Panc1 (cell line): ENCODE data around the gene CPT1C. TPM values are rescaled to one million over a fixed set of nuclear protein-coding genes. Genes with fewer than 3 reads are reported as not detected.

ENCODE experiments used
- ATAC-seq: fragments of 200-7000 bp; cut with Tn5 transposase; 2 replicates; pipeline ENCODE4 v1.9.1; 2020; ENCODE audit warnings: mild to moderate bottlenecking, moderate library complexity
- BruUV-seq: library from RNA; stranded (reverse); fragments of 400-500 nt; replicated peaks from 2 replicates; lab custom pipeline; 2021; lab: Mats Ljungman, UMichigan
- CTCF ChIA-PET: fragments of 300-600 bp; sonication (Branson Sonifier 250); formaldehyde crosslinking; loops from one replicate; lab custom pipeline; 2022; ENCODE audit warnings: antibody characterized with exemption; lab: Charles Lee
- POLR2A ChIA-PET: fragments of 300-600 bp; sonication (Branson Sonifier 250); formaldehyde crosslinking; loops from one replicate; lab custom pipeline; 2022; ENCODE audit warnings: antibody characterized with exemption; lab: Charles Lee
- DNase-seq: peaks from one replicate; pipeline ENCODE4 v3.0.0-alpha.2; 2010; ENCODE audit warnings: low read depth, low spot score
- H3K27ac ChIP-seq: 2 replicates; pipeline ENCODE4 v1.5.1; 2011; ENCODE audit warnings: mild to moderate bottlenecking, low read length, inconsistent platforms
- H3K27me3 ChIP-seq: fragments of 200-500 bp; sonication (Bioruptor generic); 2 replicates; pipeline ENCODE4 v1.6.0; 2014; ENCODE audit warnings: low read length, inconsistent platforms; ENCODE audit not compliant: control insufficient read depth, insufficient read depth
- H3K36me3 ChIP-seq: fragments of 200-500 bp; sonication (Bioruptor generic); 2 replicates; pipeline ENCODE4 v1.5.1; 2014; ENCODE audit warnings: inconsistent platforms, mild to moderate bottlenecking, low read length, moderate library complexity; ENCODE audit not compliant: control insufficient read depth, insufficient read depth
- H3K4me1 ChIP-seq: 2 replicates; pipeline ENCODE4 v1.5.1; 2011; ENCODE audit warnings: inconsistent platforms, mild to moderate bottlenecking, low read length, moderate library complexity; ENCODE audit not compliant: control insufficient read depth, insufficient read depth
- H3K4me3 ChIP-seq, 2 experiments: 2 replicates each; pipeline ENCODE4 v1.5.1; 2011 to 2012; ENCODE audit warnings: low read depth in 2 of 2, low read length in 2 of 2, mild to moderate bottlenecking in 2 of 2, inconsistent platforms in 1 of 2, moderate library complexity in 1 of 2
- H3K9me3 ChIP-seq: fragments of 200-500 bp; sonication (Bioruptor generic); 2 replicates; pipeline ENCODE4 v1.5.1; 2014; ENCODE audit warnings: low read depth, mild to moderate bottlenecking, inconsistent platforms, low read length, moderate library complexity; ENCODE audit not compliant: control insufficient read depth, insufficient read depth
- POLR2AphosphoS5 ChIP-seq: IDR thresholded peaks from 2 replicates; pipeline ENCODE4 v1.6.1; 2012; ENCODE audit warnings: mild to moderate bottlenecking, low read depth, low read length, moderate library complexity
- REST ChIP-seq, 2 experiments: IDR thresholded peaks; 2 replicates each; pipeline ENCODE4 v1.6.1; 2011 to 2012; ENCODE audit warnings: low read depth in 2 of 2, control low read depth in 1 of 2, low read length in 1 of 2, mild to moderate bottlenecking in 1 of 2, moderate library complexity in 1 of 2; ENCODE audit not compliant: insufficient read depth in 1 of 2
- SIN3A ChIP-seq: IDR thresholded peaks from 2 replicates; pipeline ENCODE4 v1.6.1; 2012; ENCODE audit warnings: low read depth, mild to moderate bottlenecking, low read length, moderate library complexity, borderline replicate concordance; ENCODE audit not compliant: insufficient read depth
- TCF7L2 ChIP-seq: IDR thresholded peaks from 2 replicates; pipeline ENCODE4 v1.6.1; 2011; ENCODE audit warnings: mild to moderate bottlenecking, low read depth, low read length, inconsistent platforms
- in situ Hi-C: cut with HindIII; loops from 2 replicates; pipeline ENCODE4 v1.10.0; 2016; ENCODE audit warnings: low sequenced_read_pairs, low pct_unique_long_range_greater_than_20kb
- intact Hi-C: fragments of 100-400 bp; cut with micrococcal nuclease; formaldehyde crosslinking; loops from one replicate; pipeline ENCODE4 v1.10.0; 2022; ENCODE audit not compliant: unreplicated experiment
- total RNA-seq: library from RNA; stranded (reverse); gene quantifications from one replicate; pipeline ENCODE4 v1.2.1, GENCODE V29; 2021; ENCODE audit not compliant: unreplicated experiment
- TF ChIP-seq, protein P1 (sequence below): fragments of 450-650 bp; IDR thresholded peaks from 2 replicates; pipeline ENCODE4 v1.5.1; 2017; ENCODE audit warnings: mild to moderate bottlenecking

The CPT1C gene
- total RNA-seq, 1 experiment from 2014 or later: 0.23 TPM

DNA sequence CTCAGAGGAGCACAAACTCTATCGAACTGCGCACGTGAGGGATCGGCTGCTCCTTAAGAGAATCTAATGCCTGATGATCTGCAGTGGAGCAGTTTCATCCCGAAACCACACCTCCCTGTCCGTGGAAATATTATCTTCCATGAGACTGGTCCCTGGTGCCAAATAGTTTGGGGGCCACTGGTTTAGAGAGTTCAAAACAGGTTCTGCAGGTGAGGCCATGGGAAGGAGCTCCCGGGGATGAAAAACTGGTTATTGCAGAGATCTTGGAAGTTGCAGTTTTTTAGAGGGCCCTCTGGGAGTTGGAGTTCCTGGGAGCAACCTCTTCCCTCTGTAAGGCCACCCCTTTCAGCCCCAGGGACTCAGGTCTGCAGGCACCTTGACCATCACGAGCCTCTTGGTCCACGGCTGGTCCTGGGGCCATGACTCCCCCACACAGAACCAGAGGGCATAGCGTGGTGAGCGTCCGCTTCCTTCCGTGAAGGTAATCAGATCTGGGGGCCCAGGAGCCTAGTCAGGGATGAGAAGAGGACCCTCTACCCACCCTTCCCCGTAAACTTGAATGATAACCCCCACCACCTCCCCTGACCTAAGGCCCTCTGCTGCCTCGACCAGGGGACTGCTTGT lies 30.5 kb upstream of the CPT1C start:
- intact Hi-C loops (no loop called here), in situ Hi-C loops (no loop called here)
- ChIA-PET CTCF (no interaction called here), POLR2A (no interaction called here)
- H3K27me3 ChIP-seq: no peaks in the 10 kb centered on the region
- TF ChIP-seq REST (IDR thresholded peaks at IDR 0.05; ENCODE audit: insufficient read depth in 1 of 2, low read depth in 2 of 2, low read length in 1 of 2) (no peak), TCF7L2 (no peak), POLR2AphosphoS5 (no peak; the same call in 1 of the 2 replicates), SIN3A (no peak)
- TF ChIP-seq, protein P1, sequence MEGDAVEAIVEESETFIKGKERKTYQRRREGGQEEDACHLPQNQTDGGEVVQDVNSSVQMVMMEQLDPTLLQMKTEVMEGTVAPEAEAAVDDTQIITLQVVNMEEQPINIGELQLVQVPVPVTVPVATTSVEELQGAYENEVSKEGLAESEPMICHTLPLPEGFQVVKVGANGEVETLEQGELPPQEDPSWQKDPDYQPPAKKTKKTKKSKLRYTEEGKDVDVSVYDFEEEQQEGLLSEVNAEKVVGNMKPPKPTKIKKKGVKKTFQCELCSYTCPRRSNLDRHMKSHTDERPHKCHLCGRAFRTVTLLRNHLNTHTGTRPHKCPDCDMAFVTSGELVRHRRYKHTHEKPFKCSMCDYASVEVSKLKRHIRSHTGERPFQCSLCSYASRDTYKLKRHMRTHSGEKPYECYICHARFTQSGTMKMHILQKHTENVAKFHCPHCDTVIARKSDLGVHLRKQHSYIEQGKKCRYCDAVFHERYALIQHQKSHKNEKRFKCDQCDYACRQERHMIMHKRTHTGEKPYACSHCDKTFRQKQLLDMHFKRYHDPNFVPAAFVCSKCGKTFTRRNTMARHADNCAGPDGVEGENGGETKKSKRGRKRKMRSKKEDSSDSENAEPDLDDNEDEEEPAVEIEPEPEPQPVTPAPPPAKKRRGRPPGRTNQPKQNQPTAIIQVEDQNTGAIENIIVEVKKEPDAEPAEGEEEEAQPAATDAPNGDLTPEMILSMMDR: no peak
- no peak overlapping the region for H3K27ac ChIP-seq
- H3K36me3 ChIP-seq: peaks cover 5% of the 10 kb centered on the region; the same call in 1 of the 2 replicates
- DNase-seq (no peak), ATAC-seq (no peak)
- no peaks in the 10 kb centered on the region for H3K9me3 ChIP-seq
- H3K4me1 ChIP-seq: no peaks in the 10 kb centered on the region
- no peak overlapping the region for H3K4me3 ChIP-seq
- BruUV-seq: no TSS peak

GRCh38 chr19:49662011-49662410 lies 28.9 kb upstream of the CPT1C start:
- Histone ChIP-seq H3K4me1 (no peaks in the 10 kb centered on the region), H3K27me3 (no peaks in the 10 kb centered on the region), H3K27ac (no peak overlapping the region), H3K9me3 (no peaks in the 10 kb centered on the region), H3K4me3 (no peak overlapping the region), H3K36me3 (peaks cover 10% of the 10 kb centered on the region; the same call in 1 of the 2 replicates)
- in situ Hi-C loops (no loop called here), intact Hi-C loops (no loop called here)
- no TSS peak for BruUV-seq
- TF ChIP-seq SIN3A: no peak
- TF ChIP-seq POLR2AphosphoS5: no peak
- TF ChIP-seq, protein P1: no peak
- TF ChIP-seq REST (IDR thresholded peaks at IDR 0.05; ENCODE audit: insufficient read depth in 1 of 2, low read depth in 2 of 2, low read length in 1 of 2): no peak
- no peak for TF ChIP-seq TCF7L2
- CTCF ChIA-PET: no interaction called here
- POLR2A ChIA-PET: no interaction called here
- ATAC-seq: no peak
- DNase-seq: no peak
